ENCODE data around the gene CKAP2L.
A peak's percentile ranks its signal among the peaks of the same experiment; 100 is the strongest.

Gene CKAP2L

DNA sequence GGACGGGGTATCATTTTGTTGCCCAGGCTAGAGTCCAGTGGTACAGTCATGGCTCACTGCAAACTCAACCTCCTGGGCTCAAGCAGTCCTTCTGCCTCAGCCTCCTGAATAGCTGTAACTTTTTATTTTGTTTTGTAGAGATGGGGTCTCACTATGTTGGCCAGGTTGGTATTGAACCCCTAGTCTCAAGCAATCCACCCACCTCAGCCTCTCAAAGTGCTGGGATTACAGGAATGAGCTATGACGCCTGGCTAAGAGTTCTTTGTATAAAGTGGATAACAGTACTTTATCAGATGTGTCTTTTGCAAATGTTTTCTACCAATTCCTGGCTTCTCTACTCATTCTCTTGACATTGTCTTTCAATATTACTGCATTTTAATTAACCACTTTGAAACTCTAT, 60.7 kb downstream of the CKAP2L start:
- TF ChIP-seq EZH2phosphoT487 (IDR thresholded peaks at IDR 0.05; ENCODE audit: low read depth) = no peak
- TF ChIP-seq, protein P1, sequence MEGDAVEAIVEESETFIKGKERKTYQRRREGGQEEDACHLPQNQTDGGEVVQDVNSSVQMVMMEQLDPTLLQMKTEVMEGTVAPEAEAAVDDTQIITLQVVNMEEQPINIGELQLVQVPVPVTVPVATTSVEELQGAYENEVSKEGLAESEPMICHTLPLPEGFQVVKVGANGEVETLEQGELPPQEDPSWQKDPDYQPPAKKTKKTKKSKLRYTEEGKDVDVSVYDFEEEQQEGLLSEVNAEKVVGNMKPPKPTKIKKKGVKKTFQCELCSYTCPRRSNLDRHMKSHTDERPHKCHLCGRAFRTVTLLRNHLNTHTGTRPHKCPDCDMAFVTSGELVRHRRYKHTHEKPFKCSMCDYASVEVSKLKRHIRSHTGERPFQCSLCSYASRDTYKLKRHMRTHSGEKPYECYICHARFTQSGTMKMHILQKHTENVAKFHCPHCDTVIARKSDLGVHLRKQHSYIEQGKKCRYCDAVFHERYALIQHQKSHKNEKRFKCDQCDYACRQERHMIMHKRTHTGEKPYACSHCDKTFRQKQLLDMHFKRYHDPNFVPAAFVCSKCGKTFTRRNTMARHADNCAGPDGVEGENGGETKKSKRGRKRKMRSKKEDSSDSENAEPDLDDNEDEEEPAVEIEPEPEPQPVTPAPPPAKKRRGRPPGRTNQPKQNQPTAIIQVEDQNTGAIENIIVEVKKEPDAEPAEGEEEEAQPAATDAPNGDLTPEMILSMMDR (IDR thresholded peaks at IDR 0.05; ENCODE audit: low read depth, low read length) = no peak
- peaks cover 80% of the 10 kb centered on the region for H3K4me1 ChIP-seq (ENCODE audit: low read length)
- H4K20me1 ChIP-seq (ENCODE audit: insufficient read depth, low read length) = no peaks in the 10 kb centered on the region

DNA sequence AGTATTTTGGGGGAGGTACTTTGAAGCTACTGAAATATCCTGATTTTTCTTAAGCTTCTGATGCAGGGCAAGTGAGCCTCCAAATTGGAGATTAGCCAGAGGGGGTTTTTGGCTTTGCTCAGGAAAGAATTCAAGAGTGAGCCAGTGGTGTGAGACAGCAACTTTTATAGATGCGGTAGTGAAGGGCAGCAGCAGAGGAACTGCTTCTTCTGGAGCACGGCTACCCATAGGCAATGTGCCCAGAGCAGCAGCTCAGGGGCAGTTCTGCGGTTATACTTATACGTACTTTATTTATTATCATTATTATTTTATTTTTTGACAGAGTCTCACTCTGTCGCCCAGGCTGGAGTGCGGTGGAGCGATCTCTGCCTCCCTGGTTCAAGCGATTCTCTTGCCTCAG, 63.4 kb downstream of the CKAP2L start:
- TF ChIP-seq EZH2phosphoT487 (IDR thresholded peaks at IDR 0.05; ENCODE audit: low read depth) = no peak
- TF ChIP-seq, protein P1 (IDR thresholded peaks at IDR 0.05; ENCODE audit: low read depth, low read length) = no peak

More for the DNA sequence above, 60.7 kb downstream of the CKAP2L start:
- no peak overlapping the region for H2AFZ ChIP-seq (ENCODE audit: low read depth, low read length)
- H3K27me3 ChIP-seq (ENCODE audit: low read depth, low read length) = no peaks in the 10 kb centered on the region
- H3K9me3 ChIP-seq (ENCODE audit: insufficient read depth, low read length) = no peaks in the 10 kb centered on the region
- H3K9ac ChIP-seq (ENCODE audit: low read length) = no peak overlapping the region
- no peak overlapping the region for H3K4me3 ChIP-seq (ENCODE audit: low read length)
- no peaks in the 10 kb centered on the region for H3K79me2 ChIP-seq (ENCODE audit: low read length)
- no peaks in the 10 kb centered on the region for H3K36me3 ChIP-seq (replicated peaks; ENCODE audit: low read depth, low read length)
- H3K4me2 ChIP-seq (ENCODE audit: low read length) = no peak overlapping the region
- H3K27ac ChIP-seq (ENCODE audit: low read length) = no peak overlapping the region

DNA sequence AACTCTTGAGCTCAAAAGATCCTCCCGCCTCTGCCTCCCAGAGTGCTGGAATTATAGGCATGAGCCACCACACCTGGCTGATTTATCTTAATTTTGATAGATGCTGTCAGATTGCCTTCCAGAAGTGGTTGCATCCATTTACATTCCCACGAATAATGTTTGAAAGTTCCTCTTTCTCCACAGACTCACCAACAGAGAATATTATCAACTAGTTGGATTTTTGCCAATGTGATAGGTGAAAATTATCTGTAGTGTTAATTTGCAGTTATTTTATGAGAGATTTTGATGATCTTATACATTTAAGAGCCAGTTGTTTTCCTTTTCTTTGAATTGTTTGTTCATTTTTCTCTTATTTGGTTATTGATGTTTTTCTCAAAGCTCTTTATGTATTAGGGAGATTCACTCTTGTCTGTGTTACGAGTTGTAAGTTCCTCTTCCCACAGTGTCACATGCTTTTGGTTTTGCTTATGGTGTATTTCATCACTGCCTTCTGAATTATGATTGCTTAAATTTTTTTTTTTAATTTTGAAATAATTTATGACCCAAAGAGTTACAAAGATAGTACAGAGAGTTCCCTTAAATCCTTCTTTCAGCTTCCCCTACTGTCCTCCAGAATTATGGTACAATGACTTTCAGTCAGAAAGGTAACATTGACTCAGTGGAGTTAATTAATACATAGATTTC, 64.3 kb downstream of the CKAP2L start:
- Histone ChIP-seq H3K27ac (ENCODE audit: low read length) (peak overlapping the region; percentile 90), H3K36me3 (replicated peaks; ENCODE audit: low read depth, low read length) (no peaks in the 10 kb centered on the region), H3K4me2 (ENCODE audit: low read length) (peak overlapping the region; percentile 68), H3K79me2 (ENCODE audit: low read length) (no peaks in the 10 kb centered on the region), H4K20me1 (ENCODE audit: insufficient read depth, low read length) (no peaks in the 10 kb centered on the region), H3K9ac (ENCODE audit: low read length) (peak overlapping the region; percentile 57), H3K27me3 (ENCODE audit: low read depth, low read length) (no peaks in the 10 kb centered on the region), H2AFZ (ENCODE audit: low read depth, low read length) (no peak overlapping the region), H3K9me3 (ENCODE audit: insufficient read depth, low read length) (no peaks in the 10 kb centered on the region), H3K4me1 (ENCODE audit: low read length) (peaks cover 62% of the 10 kb centered on the region), H3K4me3 (ENCODE audit: low read length) (peak overlapping the region; percentile 27; the same call in 1 of the 2 replicates)
- TF ChIP-seq, protein P1 (IDR thresholded peaks at IDR 0.05; ENCODE audit: low read depth, low read length) = no peak
- TF ChIP-seq EZH2phosphoT487 (IDR thresholded peaks at IDR 0.05; ENCODE audit: low read depth) = no peak

More for the DNA sequence above, 63.4 kb downstream of the CKAP2L start:
- no peaks in the 10 kb centered on the region for H3K79me2 ChIP-seq (ENCODE audit: low read length)
- peak overlapping the region; percentile 68 for H3K4me2 ChIP-seq (ENCODE audit: low read length)
- no peak overlapping the region for H3K4me3 ChIP-seq (ENCODE audit: low read length)
- H3K9ac ChIP-seq (ENCODE audit: low read length) = peak overlapping the region; percentile 57
- no peaks in the 10 kb centered on the region for H4K20me1 ChIP-seq (ENCODE audit: insufficient read depth, low read length)
- H3K4me1 ChIP-seq (ENCODE audit: low read length) = peaks cover 72% of the 10 kb centered on the region
- no peaks in the 10 kb centered on the region for H3K27me3 ChIP-seq (ENCODE audit: low read depth, low read length)
- H2AFZ ChIP-seq (ENCODE audit: low read depth, low read length) = no peak overlapping the region; the same call in 1 of the 2 replicates
- H3K27ac ChIP-seq (ENCODE audit: low read length) = peak overlapping the region; percentile 90
- H3K9me3 ChIP-seq (ENCODE audit: insufficient read depth, low read length) = no peaks in the 10 kb centered on the region
- H3K36me3 ChIP-seq (replicated peaks; ENCODE audit: low read depth, low read length) = no peaks in the 10 kb centered on the region

DNA sequence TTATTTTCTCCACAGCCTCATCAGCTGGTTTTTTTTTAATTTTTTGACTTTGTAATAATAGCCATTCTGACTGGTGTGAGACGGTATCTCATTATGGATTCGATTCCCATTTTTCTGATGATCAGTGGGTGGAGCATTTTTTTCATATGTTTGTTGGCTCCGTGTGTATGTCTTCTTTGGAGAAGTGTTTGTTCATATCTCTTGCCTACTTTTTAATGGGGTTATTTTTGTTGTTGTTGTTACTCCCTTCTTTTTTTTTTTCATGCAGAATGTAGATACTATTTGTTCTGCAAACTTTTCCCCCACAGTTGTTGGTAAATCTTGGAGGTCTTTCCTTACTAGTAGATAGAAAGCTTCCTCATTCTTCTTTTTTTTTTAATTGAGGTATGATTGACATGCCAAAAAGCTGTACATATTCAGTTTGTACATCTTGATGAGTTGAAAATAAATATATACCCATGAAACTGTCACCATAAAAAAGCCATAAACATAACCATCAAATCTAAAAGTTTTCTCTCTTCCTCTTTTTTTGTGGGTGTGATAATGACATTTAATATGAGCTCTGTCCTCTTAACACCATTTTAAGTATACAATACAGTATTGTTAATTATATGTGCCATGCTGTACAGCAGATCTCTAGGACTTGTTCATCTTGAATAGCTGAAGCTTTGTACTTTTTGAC, 65.4 kb downstream of the CKAP2L start:
- Histone ChIP-seq H3K4me3 (ENCODE audit: low read length) (no peak overlapping the region), H3K27me3 (ENCODE audit: low read depth, low read length) (no peaks in the 10 kb centered on the region), H3K27ac (ENCODE audit: low read length) (peak overlapping the region; percentile 90), H4K20me1 (ENCODE audit: insufficient read depth, low read length) (no peaks in the 10 kb centered on the region), H2AFZ (ENCODE audit: low read depth, low read length) (0 out of 2 replicates have a peak overlapping the region, but pooled peaks have one; percentile 0), H3K79me2 (ENCODE audit: low read length) (no peaks in the 10 kb centered on the region), H3K9ac (ENCODE audit: low read length) (peak overlapping the region; percentile 57), H3K4me2 (ENCODE audit: low read length) (peak overlapping the region; percentile 68), H3K36me3 (replicated peaks; ENCODE audit: low read depth, low read length) (no peaks in the 10 kb centered on the region), H3K4me1 (ENCODE audit: low read length) (peaks cover 61% of the 10 kb centered on the region), H3K9me3 (ENCODE audit: insufficient read depth, low read length) (no peaks in the 10 kb centered on the region)
- TF ChIP-seq, protein P1 (IDR thresholded peaks at IDR 0.05; ENCODE audit: low read depth, low read length) = no peak
- no peak for TF ChIP-seq EZH2phosphoT487 (IDR thresholded peaks at IDR 0.05; ENCODE audit: low read depth)

Measured in OCI-LY3 (cell line).